HCT116 (cell line): ENCODE measurements around the gene TBRG1. TPM values are rescaled to one million over a fixed set of nuclear protein-coding genes. Genes with fewer than 3 reads are reported as not detected.
A peak's percentile ranks its signal among the peaks of the same experiment; 100 is the strongest.

Experiments used
- ATAC-seq: fragments of 200-7000 bp; cut with Tn5 transposase; 2 replicates; pipeline ENCODE4 v1.9.1; 2020; ENCODE audit warnings: mild to moderate bottlenecking, moderate library complexity
- BruUV-seq: library from RNA; stranded (reverse); fragments of 400-500 nt; replicated peaks from 2 replicates; lab custom pipeline; 2021; lab: Mats Ljungman, UMichigan
- CTCF ChIA-PET: fragments of 300-600 bp; sonication (Branson Sonifier 250); formaldehyde crosslinking; loops from one replicate; lab custom pipeline; 2021; ENCODE audit warnings: antibody characterized with exemption; lab: Charles Lee
- POLR2A ChIA-PET: fragments of 300-600, 350-600 bp; sonication (Branson Sonifier 250); formaldehyde crosslinking; loops from one replicate; lab custom pipeline; 2021; ENCODE audit warnings: antibody characterized with exemption; lab: Charles Lee
- RAD21 ChIA-PET, 2 experiments: fragments of 300-600 bp; sonication (Branson Sonifier 250); formaldehyde crosslinking; loops; one replicate each; lab custom pipeline; 2023; ENCODE audit warnings: low total read pairs in 2 of 2; ENCODE audit not compliant: uncharacterized antibody in 2 of 2, unreplicated experiment in 2 of 2, low non-redundant PET in 1 of 2; lab: Charles Lee
- DNase-seq: peaks from one replicate; pipeline ENCODE4 v3.0.0-alpha.2; 2010; ENCODE audit warnings: low read depth, low spot score
- H2AFZ ChIP-seq: fragments of 200-600 bp; shearing (Covaris generic), sonication (generic); 2 replicates; pipeline ENCODE4 v1.6.1; 2017; ENCODE audit warnings: low read depth, mixed run types, mixed read lengths, antibody characterized with exemption, low read length; ENCODE audit not compliant: poor library complexity, severe bottlenecking
- H3K27ac ChIP-seq: 2 replicates; pipeline ENCODE4 v1.5.1; 2012; ENCODE audit warnings: low read depth, low read length
- H3K27me3 ChIP-seq: fragments of 200-600 bp; sonication (generic); 2 replicates; pipeline ENCODE4 v1.6.1; 2016; ENCODE audit warnings: mixed run types, low read length, mixed read lengths; ENCODE audit not compliant: insufficient read depth
- H3K36me3 ChIP-seq, 2 experiments: fragments of 200-500 bp in 1 of 2; fragments of 200-600 bp in 1 of 2; sonication (Bioruptor generic) in 1 of 2; sonication (generic) in 1 of 2; 2 replicates each; pipeline versions ENCODE4 v1.5.1 to v1.6.1; 2014 to 2016; ENCODE audit warnings: low read length in 2 of 2, inconsistent platforms in 1 of 2, mixed read lengths in 1 of 2, mixed run types in 1 of 2; ENCODE audit not compliant: insufficient read depth in 2 of 2, control insufficient read depth in 1 of 2
- H3K4me1 ChIP-seq, 2 experiments: fragments of 200-600 bp in 1 of 2; sonication (generic) in 1 of 2; 2 replicates each; pipeline versions ENCODE4 v1.5.1 to v1.6.1; 2012 to 2017; ENCODE audit warnings: low read length in 2 of 2, inconsistent platforms in 1 of 2, mild to moderate bottlenecking in 1 of 2, mixed read lengths in 1 of 2, mixed run types in 1 of 2, moderate library complexity in 1 of 2; ENCODE audit not compliant: insufficient read depth in 2 of 2, control insufficient read depth in 1 of 2
- H3K4me2 ChIP-seq: fragments of 200-600 bp; sonication (generic); 2 replicates; pipeline ENCODE4 v1.6.1; 2017; ENCODE audit warnings: mixed run types, low read length, mixed read lengths
- H3K4me3 ChIP-seq, 2 experiments: fragments of 200-600 bp in 1 of 2; sonication (generic) in 1 of 2; replicated peaks in 1 of 2; 2 replicates each; pipeline ENCODE4 v1.5.1; 2011 to 2016; ENCODE audit warnings: low read length in 2 of 2, control low read depth in 1 of 2, low read depth in 1 of 2, mild to moderate bottlenecking in 1 of 2, mixed read lengths in 1 of 2, mixed run types in 1 of 2
- H3K79me2 ChIP-seq: fragments of 200-600 bp; sonication (generic); 2 replicates; pipeline ENCODE4 v1.6.1; 2017; ENCODE audit warnings: mild to moderate bottlenecking, mixed run types, low read length, moderate library complexity, mixed read lengths; ENCODE audit not compliant: insufficient read depth
- H3K9ac ChIP-seq: fragments of 200-600 bp; sonication (generic); 2 replicates; pipeline ENCODE4 v1.6.1; 2016; ENCODE audit warnings: low read length, mixed read lengths
- H3K9me2 ChIP-seq: fragments of 200-600 bp; sonication (generic), shearing (Covaris generic); 2 replicates; pipeline ENCODE4 v1.6.1; 2017; ENCODE audit warnings: mixed run types, mild to moderate bottlenecking, moderate library complexity; ENCODE audit not compliant: insufficient read depth
- H3K9me3 ChIP-seq, 2 experiments: fragments of 200-500 bp in 1 of 2; fragments of 200-600 bp in 1 of 2; sonication (Bioruptor generic) in 1 of 2; sonication (generic) in 1 of 2; 2 replicates each; pipeline ENCODE4 v1.6.1; 2014 to 2017; ENCODE audit warnings: low read length in 2 of 2, mixed read lengths in 2 of 2, inconsistent platforms in 1 of 2, low read depth in 1 of 2, mild to moderate bottlenecking in 1 of 2, mixed run types in 1 of 2, moderate library complexity in 1 of 2; ENCODE audit not compliant: control insufficient read depth in 1 of 2, insufficient read depth in 1 of 2
- H4K20me1 ChIP-seq: fragments of 200-600 bp; sonication (generic), shearing (Covaris generic); 2 replicates; pipeline ENCODE4 v1.6.1; 2017; ENCODE audit warnings: mixed run types, mild to moderate bottlenecking, moderate library complexity; ENCODE audit not compliant: insufficient read depth
- CEBPB ChIP-seq: IDR thresholded peaks from 2 replicates; pipeline ENCODE4 v1.6.1; 2012; ENCODE audit warnings: low read depth
- CTCF ChIP-seq, 3 experiments: fragments of 200-600 bp in 1 of 3; sonication (generic) in 1 of 3; IDR thresholded peaks in 2 of 3; conservative IDR thresholded peaks in 1 of 3; 2 replicates each; pipeline ENCODE4 v1.5.1; 2012 to 2017; ENCODE audit warnings: low read depth in 2 of 3, low read length in 2 of 3, antibody characterized with exemption in 1 of 3, borderline replicate concordance in 1 of 3, control low read depth in 1 of 3, mild to moderate bottlenecking in 1 of 3, mixed read lengths in 1 of 3, mixed run types in 1 of 3, moderate library complexity in 1 of 3; ENCODE audit not compliant: insufficient read depth in 1 of 3
- EGR1 ChIP-seq: IDR thresholded peaks from 2 replicates; pipeline ENCODE4 v1.6.1; 2012; ENCODE audit warnings: low read depth
- EZH2 ChIP-seq: fragments of 200-600 bp; sonication (generic); IDR thresholded peaks from 2 replicates; pipeline ENCODE4 v1.6.1; 2017; ENCODE audit warnings: antibody characterized with exemption, mixed run types
- EZH2phosphoT487 ChIP-seq: fragments of 200-600 bp; IDR thresholded peaks from 2 replicates; pipeline ENCODE4 v1.6.1; 2018; ENCODE audit warnings: antibody characterized with exemption, borderline replicate concordance
- POLR2A ChIP-seq: IDR thresholded peaks from 2 replicates; pipeline ENCODE4 v1.7.0; 2011; ENCODE audit warnings: borderline replicate concordance; ENCODE audit not compliant: insufficient read depth, insufficient read length; ENCODE audit errors: extremely low read depth
- RAD21 ChIP-seq: IDR thresholded peaks from 2 replicates; pipeline ENCODE4 v1.6.1; 2012; ENCODE audit warnings: low read depth, mild to moderate bottlenecking
- SIN3A ChIP-seq: IDR thresholded peaks from 2 replicates; pipeline ENCODE4 v1.6.1; 2012; ENCODE audit warnings: low read depth
- TCF7L2 ChIP-seq: IDR thresholded peaks from 2 replicates; pipeline ENCODE4 v1.7.0; 2011; ENCODE audit warnings: borderline replicate concordance, inconsistent platforms; ENCODE audit not compliant: insufficient read depth, insufficient read length; ENCODE audit errors: extremely low read depth
- ZBTB33 ChIP-seq: IDR thresholded peaks from 2 replicates; pipeline ENCODE4 v1.6.1; 2011; ENCODE audit warnings: mild to moderate bottlenecking, low read length, moderate library complexity; ENCODE audit not compliant: insufficient replicate concordance; ENCODE audit errors: extremely low read depth
- ZFX ChIP-seq: fragments of 450-650 bp; IDR thresholded peaks from 2 replicates; pipeline ENCODE4 v1.6.1; 2017
- intact Hi-C: fragments of 100-400 bp; cut with micrococcal nuclease; formaldehyde crosslinking; loops from 2 replicates; pipeline ENCODE4 v1.10.0; 2022
- total RNA-seq: library from RNA; stranded (reverse); gene quantifications from one replicate; pipeline ENCODE4 v1.2.1, GENCODE V29; 2021; ENCODE audit not compliant: unreplicated experiment
- TF ChIP-seq, protein P1 (sequence below): IDR thresholded peaks from 2 replicates; pipeline ENCODE4 v1.6.1; 2012; ENCODE audit warnings: low read depth

The TBRG1 gene
- total RNA-seq, 1 experiment from 2014 or later = 29.6 TPM

DNA sequence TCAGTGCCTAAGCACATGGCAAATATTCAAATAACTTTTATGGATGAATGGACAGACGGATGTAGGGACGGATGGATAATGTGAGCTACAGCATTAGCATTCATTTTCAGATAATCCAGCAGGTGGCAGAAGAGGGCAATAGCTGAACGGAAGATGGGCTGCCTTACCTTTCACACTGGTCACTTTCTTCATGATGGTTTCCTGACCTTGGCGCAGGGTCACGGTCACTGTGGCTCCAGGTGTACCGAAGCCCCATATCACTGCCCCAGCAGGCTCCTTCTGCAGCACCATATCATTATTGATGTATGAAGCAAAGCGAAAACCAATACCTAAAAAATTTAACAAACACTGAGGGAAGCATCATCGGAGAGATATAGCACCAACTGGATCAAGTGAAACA lies 46.5 kb downstream of the TBRG1 start:
- H3K9me2 ChIP-seq = no peaks in the 10 kb centered on the region
- CTCF ChIA-PET = interaction anchor here (0.6 to 3.0 kb wide), 16 partner anchors 9 to 207 kb away, joined by 3 to 28 read pairs (median 4); partner anchors contain the start of gene ESAM
- no peak overlapping the region for H3K4me2 ChIP-seq
- H3K4me1 ChIP-seq = peaks cover 0 to 12% of the 10 kb centered on the region in 2 experiments; a peak in 2 of 4 replicates
- no peak overlapping the region for H3K9ac ChIP-seq
- TF ChIP-seq POLR2A (no peak), RAD21 (peak; percentile 94), CEBPB (no peak), ZFX (no peak), TCF7L2 (no peak), CTCF (IDR thresholded peaks at IDR 0.05 in 2 of 3, conservative IDR thresholded peaks at IDR 0.05 in 1 of 3; ENCODE audit: borderline replicate concordance in 1 of 3, insufficient read depth in 1 of 3, low read depth in 2 of 3, low read length in 2 of 3) (peak; percentile 40 to 87 (median 67))
- TF ChIP-seq, all 23 proteins: peak for 2
- Histone ChIP-seq H3K36me3 (no peaks in the 10 kb centered on the region), H4K20me1 (no peaks in the 10 kb centered on the region), H3K4me3 (no peak overlapping the region), H3K9me3 (no peaks in the 10 kb centered on the region), H3K27ac (no peak overlapping the region), H3K79me2 (no peaks in the 10 kb centered on the region), H2AFZ (no peak overlapping the region), H3K27me3 (no peaks in the 10 kb centered on the region)
- ATAC-seq (peak; percentile 46), DNase-seq (peak; percentile 28)
- POLR2A ChIA-PET = interaction anchor here (0.9 kb wide), 1 partner anchor 125 kb away, joined by 3 read pairs; no protein-coding TSS in a partner anchor
- intact Hi-C loops = loop anchor here (1.0 kb wide), 4 partner anchors 94 to 198 kb away; no protein-coding TSS in a partner anchor
- RAD21 ChIA-PET = interaction anchor here (0.6 to 1.1 kb wide), 5 partner anchors 78 to 184 kb away, joined by 3 to 5 read pairs (median 4); no protein-coding TSS in a partner anchor
- no TSS peak for BruUV-seq

- no peaks in the 10 kb centered on the region for H3K9me2 ChIP-seq
- intact Hi-C loops = no loop called here
- H3K27ac ChIP-seq = no peak overlapping the region
- no peaks in the 10 kb centered on the region for H3K27me3 ChIP-seq
- H3K4me3 ChIP-seq = no peak overlapping the region
- no peak overlapping the region for H3K4me2 ChIP-seq
- ChIA-PET RAD21 (no interaction called here), POLR2A (no interaction called here), CTCF (interaction anchor here (2.0 to 3.0 kb wide), 3 partner anchors 76 to 123 kb away, joined by 6 to 28 read pairs (median 18); partner anchors contain the start of gene ESAM)
- BruUV-seq = no TSS peak
- DNase-seq = no peak
- no peak for ATAC-seq
- no peaks in the 10 kb centered on the region for H3K36me3 ChIP-seq
- no peak overlapping the region for H3K9ac ChIP-seq
- H3K79me2 ChIP-seq = no peaks in the 10 kb centered on the region
- no peaks in the 10 kb centered on the region for H4K20me1 ChIP-seq
- H2AFZ ChIP-seq = no peak overlapping the region
- H3K4me1 ChIP-seq = peaks cover 3 to 20% of the 10 kb centered on the region in 2 experiments; a peak in 3 of 4 replicates
- no peaks in the 10 kb centered on the region for H3K9me3 ChIP-seq
- TF ChIP-seq EZH2 (no peak), CEBPB (no peak), SIN3A (no peak), RAD21 (no peak), POLR2A (no peak), ZBTB33 (no peak), EGR1 (no peak), EZH2phosphoT487 (no peak)
- TF ChIP-seq, protein P1, sequence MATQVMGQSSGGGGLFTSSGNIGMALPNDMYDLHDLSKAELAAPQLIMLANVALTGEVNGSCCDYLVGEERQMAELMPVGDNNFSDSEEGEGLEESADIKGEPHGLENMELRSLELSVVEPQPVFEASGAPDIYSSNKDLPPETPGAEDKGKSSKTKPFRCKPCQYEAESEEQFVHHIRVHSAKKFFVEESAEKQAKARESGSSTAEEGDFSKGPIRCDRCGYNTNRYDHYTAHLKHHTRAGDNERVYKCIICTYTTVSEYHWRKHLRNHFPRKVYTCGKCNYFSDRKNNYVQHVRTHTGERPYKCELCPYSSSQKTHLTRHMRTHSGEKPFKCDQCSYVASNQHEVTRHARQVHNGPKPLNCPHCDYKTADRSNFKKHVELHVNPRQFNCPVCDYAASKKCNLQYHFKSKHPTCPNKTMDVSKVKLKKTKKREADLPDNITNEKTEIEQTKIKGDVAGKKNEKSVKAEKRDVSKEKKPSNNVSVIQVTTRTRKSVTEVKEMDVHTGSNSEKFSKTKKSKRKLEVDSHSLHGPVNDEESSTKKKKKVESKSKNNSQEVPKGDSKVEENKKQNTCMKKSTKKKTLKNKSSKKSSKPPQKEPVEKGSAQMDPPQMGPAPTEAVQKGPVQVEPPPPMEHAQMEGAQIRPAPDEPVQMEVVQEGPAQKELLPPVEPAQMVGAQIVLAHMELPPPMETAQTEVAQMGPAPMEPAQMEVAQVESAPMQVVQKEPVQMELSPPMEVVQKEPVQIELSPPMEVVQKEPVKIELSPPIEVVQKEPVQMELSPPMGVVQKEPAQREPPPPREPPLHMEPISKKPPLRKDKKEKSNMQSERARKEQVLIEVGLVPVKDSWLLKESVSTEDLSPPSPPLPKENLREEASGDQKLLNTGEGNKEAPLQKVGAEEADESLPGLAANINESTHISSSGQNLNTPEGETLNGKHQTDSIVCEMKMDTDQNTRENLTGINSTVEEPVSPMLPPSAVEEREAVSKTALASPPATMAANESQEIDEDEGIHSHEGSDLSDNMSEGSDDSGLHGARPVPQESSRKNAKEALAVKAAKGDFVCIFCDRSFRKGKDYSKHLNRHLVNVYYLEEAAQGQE = no peak
These were observed 48.1 kb downstream of the TBRG1 start for GRCh38 chr11:124670732-124671131.
